Activated CD8-positive, alpha-beta T cell treated with anti-CD3 and anti-CD28 coated beads, Interleukin-2, amount 10 ng/mL, durations not matched to agents 7 days and 5 days (primary cell): Measurements from ENCODE around the gene KCNJ1. TPM values are rescaled to one million over a fixed set of nuclear protein-coding genes. Genes with fewer than 3 reads are reported as not detected.

ENCODE experiments used
- ATAC-seq: fragments of 150-1000 bp; cut with Tn5 transposase; one replicate; pipeline ENCODE4 v1.10.0; 2021; ENCODE audit warnings: moderate library complexity
- CTCF ChIA-PET: fragments of 350-600 bp; sonication (Branson Sonifier 250); formaldehyde crosslinking; loops from one replicate; lab custom pipeline; 2021; ENCODE audit warnings: antibody characterized with exemption; lab: Charles Lee
- POLR2A ChIA-PET: fragments of 350-600 bp; sonication (Branson Sonifier 250); formaldehyde crosslinking; loops from one replicate; lab custom pipeline; 2021; ENCODE audit warnings: antibody characterized with exemption; lab: Charles Lee
- DNase-seq: peaks from one replicate; pipeline ENCODE4 v3.0.0-alpha.2; 2020
- H3K27ac Mint-ChIP-seq: one replicate; pipeline ENCODE4 v1.8.0; 2021; ENCODE audit warnings: mild to moderate bottlenecking, mixed read lengths
- H3K27me3 Mint-ChIP-seq: one replicate; pipeline ENCODE4 v1.8.0; 2021; ENCODE audit warnings: low read depth, mixed read lengths
- H3K36me3 Mint-ChIP-seq: one replicate; pipeline ENCODE4 v1.8.0; 2021; ENCODE audit warnings: low read depth, mixed read lengths
- H3K4me1 Mint-ChIP-seq: one replicate; pipeline ENCODE4 v1.8.0; 2021; ENCODE audit warnings: low read depth, mixed read lengths
- H3K4me3 Mint-ChIP-seq: one replicate; pipeline ENCODE4 v1.8.0; 2021; ENCODE audit warnings: mild to moderate bottlenecking, mixed read lengths
- H3K9me3 Mint-ChIP-seq: one replicate; pipeline ENCODE4 v1.8.0; 2022; ENCODE audit warnings: mixed read lengths; ENCODE audit not compliant: insufficient read depth
- total RNA-seq, 2 experiments: library from RNA; stranded (reverse); gene quantifications; one replicate each; pipeline ENCODE4 v1.2.3, GENCODE V29; 2021

KCNJ1 gene
- total RNA-seq, 2 experiments from 2014 or later, result not detected

GRCh38 chr11:128890216-128890542 is 23.1 kb upstream of the KCNJ1 start:
- H3K27ac Mint-ChIP-seq, result no peak overlapping the region
- H3K4me3 Mint-ChIP-seq, result no peak overlapping the region
- H3K36me3 Mint-ChIP-seq, result no peaks in the 10 kb centered on the region
- no peaks in the 10 kb centered on the region for H3K9me3 Mint-ChIP-seq
- ChIA-PET CTCF (interaction anchor here (1.4 to 11.0 kb wide), 3 partner anchors 9 to 67 kb away, joined by 3 to 207 read pairs (median 3); no protein-coding TSS in a partner anchor), POLR2A (no interaction called here)
- DNase-seq, result no peak
- no peak for ATAC-seq
- H3K27me3 Mint-ChIP-seq, result peaks cover 67% of the 10 kb centered on the region
- H3K4me1 Mint-ChIP-seq, result peaks cover 30% of the 10 kb centered on the region

GRCh38 chr11:128889657-128890213 is 22.6 kb upstream of the KCNJ1 start:
- Mint-ChIP-seq H3K9me3 (no peaks in the 10 kb centered on the region), H3K36me3 (no peaks in the 10 kb centered on the region), H3K27ac (no peak overlapping the region), H3K27me3 (peaks cover 69% of the 10 kb centered on the region), H3K4me1 (peaks cover 30% of the 10 kb centered on the region), H3K4me3 (no peak overlapping the region)
- POLR2A ChIA-PET, result no interaction called here
- CTCF ChIA-PET, result interaction anchor here (1.2 to 11.0 kb wide), 4 partner anchors 8 to 67 kb away, joined by 3 to 207 read pairs (median 3); no protein-coding TSS in a partner anchor
- ATAC-seq (no peak), DNase-seq (no peak)

- H3K4me3 Mint-ChIP-seq, result no peak overlapping the region
- no peak overlapping the region for H3K27ac Mint-ChIP-seq
- CTCF ChIA-PET, result interaction anchor here (0.8 to 11.0 kb wide), 4 partner anchors 16 to 69 kb away, joined by 3 to 207 read pairs (median 3); no protein-coding TSS in a partner anchor
- peaks cover 19% of the 10 kb centered on the region for H3K4me1 Mint-ChIP-seq
- H3K36me3 Mint-ChIP-seq, result no peaks in the 10 kb centered on the region
- no peak for ATAC-seq
- POLR2A ChIA-PET, result interaction anchor here (0.6 kb wide), 1 partner anchor 218 kb away, joined by 3 read pairs; no protein-coding TSS in a partner anchor
- peaks cover 68% of the 10 kb centered on the region for H3K27me3 Mint-ChIP-seq
- no peaks in the 10 kb centered on the region for H3K9me3 Mint-ChIP-seq
- no peak for DNase-seq
Measured at GRCh38 chr11:128888034-128888985, 21.2 kb upstream of the KCNJ1 start.

GRCh38 chr11:128886406-128887124 is 19.5 kb upstream of the KCNJ1 start:
- H3K27ac Mint-ChIP-seq, result no peak overlapping the region
- ATAC-seq, result peak; percentile 21
- no peaks in the 10 kb centered on the region for H3K36me3 Mint-ChIP-seq
- H3K27me3 Mint-ChIP-seq, result peaks cover 69% of the 10 kb centered on the region
- ChIA-PET CTCF (interaction anchor here (1.0 to 11.0 kb wide), 8 partner anchors 12 to 445 kb away, joined by 3 to 207 read pairs (median 8); no protein-coding TSS in a partner anchor), POLR2A (no interaction called here)
- H3K4me1 Mint-ChIP-seq, result peaks cover 8% of the 10 kb centered on the region
- no peaks in the 10 kb centered on the region for H3K9me3 Mint-ChIP-seq
- DNase-seq, result no peak
- no peak overlapping the region for H3K4me3 Mint-ChIP-seq

- peak; percentile 75 for DNase-seq
- ChIA-PET CTCF (interaction anchor here (0.7 to 11.0 kb wide), 42 partner anchors 9 to 733 kb away, joined by 3 to 207 read pairs (median 4); no protein-coding TSS in a partner anchor), POLR2A (interaction anchor here (0.7 kb wide), 1 partner anchor 1086 kb away, joined by 3 read pairs; no protein-coding TSS in a partner anchor)
- Mint-ChIP-seq H3K36me3 (no peaks in the 10 kb centered on the region), H3K9me3 (no peaks in the 10 kb centered on the region), H3K4me3 (no peak overlapping the region), H3K27ac (no peak overlapping the region), H3K27me3 (peaks cover 61% of the 10 kb centered on the region), H3K4me1 (peaks cover 4% of the 10 kb centered on the region)
- ATAC-seq, result peak; percentile 85
Measured at GRCh38 chr11:128884703-128885338, 17.7 kb upstream of the KCNJ1 start.

- POLR2A ChIA-PET, result no interaction called here
- DNase-seq, result no peak
- CTCF ChIA-PET, result interaction anchor here (1.1 to 11.0 kb wide), 18 partner anchors 9 to 448 kb away, joined by 3 to 207 read pairs (median 8); no protein-coding TSS in a partner anchor
- Mint-ChIP-seq H3K9me3 (no peaks in the 10 kb centered on the region), H3K4me3 (no peak overlapping the region), H3K27ac (no peak overlapping the region), H3K4me1 (peaks cover 4% of the 10 kb centered on the region), H3K27me3 (peaks cover 53% of the 10 kb centered on the region), H3K36me3 (no peaks in the 10 kb centered on the region)
- ATAC-seq, result no peak
Measured at GRCh38 chr11:128884054-128884453, 17.0 kb upstream of the KCNJ1 start.

GRCh38 chr11:128882451-128882850 is 15.4 kb upstream of the KCNJ1 start:
- peaks cover 41% of the 10 kb centered on the region for H3K27me3 Mint-ChIP-seq

GRCh38 chr11:128881221-128881620 is 14.1 kb upstream of the KCNJ1 start:
- no peak for ATAC-seq
- Mint-ChIP-seq H3K4me1 (no peaks in the 10 kb centered on the region), H3K4me3 (no peak overlapping the region), H3K27me3 (peaks cover 34% of the 10 kb centered on the region), H3K36me3 (no peaks in the 10 kb centered on the region), H3K9me3 (no peaks in the 10 kb centered on the region), H3K27ac (no peak overlapping the region)
- CTCF ChIA-PET, result interaction anchor here (1.4 to 1.8 kb wide), 3 partner anchors 9 to 76 kb away, joined by 3 to 11 read pairs (median 5); partner anchors contain the start of gene KCNJ5
- POLR2A ChIA-PET, result no interaction called here
- DNase-seq, result no peak

More at GRCh38 chr11:128882451-128882850, 15.4 kb upstream of the KCNJ1 start:
- ChIA-PET CTCF (interaction anchor here (1.7 kb wide), 1 partner anchor 66 kb away, joined by 5 read pairs; no protein-coding TSS in a partner anchor), POLR2A (no interaction called here)
- no peak for DNase-seq
- ATAC-seq, result no peak
- Mint-ChIP-seq H3K27ac (no peak overlapping the region), H3K4me1 (peaks cover 4% of the 10 kb centered on the region), H3K4me3 (no peak overlapping the region), H3K9me3 (no peaks in the 10 kb centered on the region), H3K36me3 (no peaks in the 10 kb centered on the region)

- Mint-ChIP-seq H3K27me3 (peaks cover 32% of the 10 kb centered on the region), H3K9me3 (no peaks in the 10 kb centered on the region), H3K27ac (no peak overlapping the region), H3K4me3 (no peak overlapping the region), H3K4me1 (no peaks in the 10 kb centered on the region), H3K36me3 (no peaks in the 10 kb centered on the region)
- DNase-seq, result no peak
- CTCF ChIA-PET, result interaction anchor here (0.9 kb wide), 1 partner anchor 32 kb away, joined by 3 read pairs; no protein-coding TSS in a partner anchor
- ATAC-seq, result no peak
- POLR2A ChIA-PET, result no interaction called here
Measured at GRCh38 chr11:128879817-128880216, 12.7 kb upstream of the KCNJ1 start.

- no peaks in the 10 kb centered on the region for H3K4me1 Mint-ChIP-seq
- H3K27ac Mint-ChIP-seq, result no peak overlapping the region
- DNase-seq (no peak), ATAC-seq (no peak)
- POLR2A ChIA-PET, result no interaction called here
- H3K9me3 Mint-ChIP-seq, result no peaks in the 10 kb centered on the region
- no peak overlapping the region for H3K4me3 Mint-ChIP-seq
- H3K27me3 Mint-ChIP-seq, result peaks cover 35% of the 10 kb centered on the region
- H3K36me3 Mint-ChIP-seq, result no peaks in the 10 kb centered on the region
- CTCF ChIA-PET, result no interaction called here
Measured at GRCh38 chr11:128878455-128878854, 11.4 kb upstream of the KCNJ1 start.

- POLR2A ChIA-PET, result interaction anchor here (0.6 kb wide), 1 partner anchor 581 kb away, joined by 5 read pairs; no protein-coding TSS in a partner anchor
- ATAC-seq, result no peak
- H3K27me3 Mint-ChIP-seq, result peaks cover 32% of the 10 kb centered on the region
- no peak for DNase-seq
- H3K9me3 Mint-ChIP-seq, result no peaks in the 10 kb centered on the region
- CTCF ChIA-PET, result no interaction called here
- peaks cover 4% of the 10 kb centered on the region for H3K4me1 Mint-ChIP-seq
- H3K27ac Mint-ChIP-seq, result no peak overlapping the region
- H3K4me3 Mint-ChIP-seq, result no peak overlapping the region
- no peaks in the 10 kb centered on the region for H3K36me3 Mint-ChIP-seq
Measured at GRCh38 chr11:128877726-128878125, 10.6 kb upstream of the KCNJ1 start.
